HG02973 (cell line): Measurements from ENCODE around the gene FPGT.
"Not testable (repeated sequence)": the region's sequence is repeated elsewhere in the genome, so short reads cannot be mapped to it uniquely, and the experiment has no call there.

Source experiments
- ATAC-seq: cut with Tn5 transposase; IDR thresholded peaks from one replicate; pipeline ENCODE4 v1.9.1; 2021; ENCODE audit warnings: moderate library complexity; ENCODE audit not compliant: unreplicated experiment

The FPGT gene

GRCh38 chr1:74253243-74253824 is 55.3 kb downstream of the FPGT start:
- not testable (repeated sequence) for ATAC-seq
